NT2/D1 (cell line): ENCODE data around the gene KNOP1.

Source experiments
- DNase-seq: peaks from one replicate; pipeline ENCODE4 v3.0.0-alpha.2; 2011; ENCODE audit warnings: low read depth, low spot score
- H3K27me3 ChIP-seq: 2 replicates; pipeline ENCODE4 v1.6.0; 2011; ENCODE audit warnings: mild to moderate bottlenecking; ENCODE audit not compliant: insufficient read length, insufficient read depth
- H3K36me3 ChIP-seq: 2 replicates; pipeline ENCODE4 v1.6.1; 2011; ENCODE audit warnings: mild to moderate bottlenecking, low read length, mixed read lengths; ENCODE audit not compliant: insufficient read depth, insufficient read length
- H3K4me1 ChIP-seq: 2 replicates; pipeline ENCODE4 v1.5.1; 2011; ENCODE audit not compliant: insufficient read depth, insufficient read length
- H3K4me3 ChIP-seq: 2 replicates; pipeline ENCODE4 v1.5.1; 2011; ENCODE audit warnings: low read depth; ENCODE audit not compliant: insufficient read length
- H3K9ac ChIP-seq: 2 replicates; pipeline ENCODE4 v1.6.0; 2011; ENCODE audit warnings: low read depth; ENCODE audit not compliant: insufficient read length
- H3K9me3 ChIP-seq: 2 replicates; pipeline ENCODE4 v1.5.1; 2011; ENCODE audit warnings: mild to moderate bottlenecking, low read length; ENCODE audit not compliant: insufficient read depth
- SUZ12 ChIP-seq: IDR thresholded peaks from 2 replicates; pipeline ENCODE4 v1.6.1; 2011; ENCODE audit not compliant: insufficient read length, insufficient read depth; ENCODE audit errors: extremely low read depth
- YY1 ChIP-seq: IDR thresholded peaks from 2 replicates; pipeline ENCODE4 v1.6.1; 2011; ENCODE audit not compliant: insufficient read length, insufficient read depth
- ZNF274 ChIP-seq: IDR thresholded peaks from 2 replicates; pipeline ENCODE4 v1.6.1; 2011; ENCODE audit warnings: mild to moderate bottlenecking, low read depth, low read length

Gene KNOP1

GRCh38 chr16:19716183-19716582, 1.8 kb downstream of the KNOP1 start:
- Histone ChIP-seq H3K4me3 (peak overlapping the region; percentile 96), H3K36me3 (peaks cover 59% of the 10 kb centered on the region), H3K9me3 (no peaks in the 10 kb centered on the region), H3K27me3 (no peaks in the 10 kb centered on the region), H3K4me1 (peaks cover 16% of the 10 kb centered on the region), H3K9ac (peak overlapping the region; percentile 1)
- TF ChIP-seq ZNF274 = no peak
- no peak for TF ChIP-seq YY1
- TF ChIP-seq SUZ12 = no peak
- DNase-seq = no peak

- Histone ChIP-seq H3K36me3 (peaks cover 65% of the 10 kb centered on the region), H3K4me1 (peaks cover 20% of the 10 kb centered on the region), H3K9ac (no peak overlapping the region), H3K9me3 (no peaks in the 10 kb centered on the region), H3K4me3 (no peak overlapping the region), H3K27me3 (no peaks in the 10 kb centered on the region)
- no peak for TF ChIP-seq SUZ12
- no peak for TF ChIP-seq ZNF274
- no peak for TF ChIP-seq YY1
- DNase-seq = no peak
These were observed 2.5 kb downstream of the KNOP1 start for GRCh38 chr16:19715566-19715965.

GRCh38 chr16:19713697-19714096, 4.3 kb downstream of the KNOP1 start:
- H3K9me3 ChIP-seq = no peaks in the 10 kb centered on the region
- no peak overlapping the region for H3K4me3 ChIP-seq
- H3K36me3 ChIP-seq = peaks cover 79% of the 10 kb centered on the region
- H3K27me3 ChIP-seq = no peaks in the 10 kb centered on the region
- no peak overlapping the region for H3K9ac ChIP-seq
- no peak for TF ChIP-seq ZNF274
- TF ChIP-seq YY1 = no peak
- no peak for TF ChIP-seq SUZ12
- peaks cover 35% of the 10 kb centered on the region for H3K4me1 ChIP-seq
- no peak for DNase-seq

DNA sequence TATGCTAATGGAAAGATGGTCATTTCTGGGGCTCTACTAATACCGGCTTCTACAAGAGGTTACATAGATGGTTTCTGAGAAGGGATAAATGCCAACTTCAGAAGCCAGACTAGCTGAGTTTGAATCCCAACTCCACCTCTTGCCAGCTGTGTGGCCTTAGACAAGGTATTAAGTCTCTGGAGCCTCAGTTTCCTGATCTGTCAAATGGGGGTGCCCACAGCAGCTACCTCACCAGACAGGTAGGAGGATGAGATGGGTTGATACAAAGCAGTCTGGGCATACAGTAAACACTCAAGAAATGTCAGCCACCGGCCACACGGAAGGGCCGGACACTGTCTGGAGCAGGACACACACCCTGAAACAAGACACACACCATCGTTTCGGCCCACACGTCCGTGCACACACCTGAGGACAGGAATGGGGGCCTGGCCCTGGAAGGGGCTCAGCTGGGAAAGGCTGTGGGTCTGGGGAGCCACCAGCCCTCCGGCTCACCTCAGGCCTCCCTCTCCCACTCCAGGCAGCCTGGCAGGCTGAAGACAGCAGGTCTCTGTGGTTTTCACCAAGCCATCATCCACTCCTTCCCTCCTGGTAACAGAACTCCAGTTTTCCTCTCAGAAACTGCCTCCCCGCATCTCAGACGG, 5.5 kb downstream of the KNOP1 start:
- TF ChIP-seq SUZ12 (no peak), ZNF274 (no peak), YY1 (no peak)
- peaks cover 89% of the 10 kb centered on the region for H3K36me3 ChIP-seq
- no peak overlapping the region for H3K4me3 ChIP-seq
- DNase-seq = no peak
- peaks cover 45% of the 10 kb centered on the region for H3K4me1 ChIP-seq
- H3K9me3 ChIP-seq = no peaks in the 10 kb centered on the region
- H3K9ac ChIP-seq = peak overlapping the region; percentile 37
- H3K27me3 ChIP-seq = no peaks in the 10 kb centered on the region

DNA sequence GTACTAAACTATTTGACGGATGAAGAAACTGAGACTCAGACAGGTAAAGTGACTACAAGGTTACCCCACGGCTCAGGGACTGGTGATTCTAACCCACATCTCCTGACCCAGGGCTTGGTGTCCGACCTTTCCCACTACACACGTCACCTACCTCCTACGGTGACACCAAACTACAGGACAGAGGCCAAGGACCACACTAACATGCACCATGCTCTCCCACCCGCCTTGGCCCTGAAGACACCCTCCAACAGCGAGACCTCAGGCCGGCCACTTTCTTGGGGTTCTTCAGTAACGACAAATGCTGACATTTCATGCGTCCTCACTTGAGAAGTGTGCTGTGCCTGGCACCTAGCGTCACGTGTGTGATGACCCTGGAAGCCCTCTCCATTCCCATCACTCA, 6.4 kb downstream of the KNOP1 start:
- Histone ChIP-seq H3K9me3 (no peaks in the 10 kb centered on the region), H3K4me1 (peaks cover 47% of the 10 kb centered on the region), H3K36me3 (peaks cover 97% of the 10 kb centered on the region), H3K4me3 (no peak overlapping the region), H3K9ac (no peak overlapping the region), H3K27me3 (no peaks in the 10 kb centered on the region)
- DNase-seq = no peak
- TF ChIP-seq ZNF274 (no peak), SUZ12 (no peak), YY1 (no peak)

DNA sequence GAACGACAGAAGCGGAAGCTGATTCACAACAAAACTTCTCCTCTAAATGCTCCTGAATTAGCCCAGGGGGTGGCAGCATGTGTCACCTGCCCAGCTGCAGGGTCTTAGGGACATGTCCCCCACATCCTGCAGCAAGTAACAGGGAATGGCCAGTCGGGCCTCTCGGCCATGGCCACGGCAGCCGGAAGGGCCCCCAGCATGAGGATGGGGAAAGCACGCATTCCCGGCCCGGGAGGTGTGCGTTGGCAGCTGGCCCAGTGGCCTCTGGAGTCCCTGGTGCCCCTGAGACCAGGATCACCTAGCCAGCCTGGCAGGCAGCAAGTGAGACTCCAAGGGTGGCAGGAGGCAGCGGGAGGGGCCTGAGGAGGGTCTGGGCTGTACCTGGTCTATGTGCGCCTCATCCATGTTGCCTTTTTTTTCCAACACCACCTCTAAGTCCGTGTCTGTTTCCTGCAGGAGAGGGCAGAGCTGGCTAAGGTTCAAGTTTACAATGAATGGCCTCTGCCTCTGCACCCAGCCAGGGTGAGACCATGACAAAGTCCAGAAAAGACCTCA, 7.0 kb downstream of the KNOP1 start:
- H3K4me1 ChIP-seq = peaks cover 43% of the 10 kb centered on the region
- H3K36me3 ChIP-seq = peaks cover 97% of the 10 kb centered on the region
- TF ChIP-seq SUZ12 (no peak), YY1 (no peak), ZNF274 (no peak)
- peak overlapping the region; percentile 63 for H3K9ac ChIP-seq
- no peak for DNase-seq
- H3K4me3 ChIP-seq = no peak overlapping the region
- no peaks in the 10 kb centered on the region for H3K27me3 ChIP-seq
- no peaks in the 10 kb centered on the region for H3K9me3 ChIP-seq

DNA sequence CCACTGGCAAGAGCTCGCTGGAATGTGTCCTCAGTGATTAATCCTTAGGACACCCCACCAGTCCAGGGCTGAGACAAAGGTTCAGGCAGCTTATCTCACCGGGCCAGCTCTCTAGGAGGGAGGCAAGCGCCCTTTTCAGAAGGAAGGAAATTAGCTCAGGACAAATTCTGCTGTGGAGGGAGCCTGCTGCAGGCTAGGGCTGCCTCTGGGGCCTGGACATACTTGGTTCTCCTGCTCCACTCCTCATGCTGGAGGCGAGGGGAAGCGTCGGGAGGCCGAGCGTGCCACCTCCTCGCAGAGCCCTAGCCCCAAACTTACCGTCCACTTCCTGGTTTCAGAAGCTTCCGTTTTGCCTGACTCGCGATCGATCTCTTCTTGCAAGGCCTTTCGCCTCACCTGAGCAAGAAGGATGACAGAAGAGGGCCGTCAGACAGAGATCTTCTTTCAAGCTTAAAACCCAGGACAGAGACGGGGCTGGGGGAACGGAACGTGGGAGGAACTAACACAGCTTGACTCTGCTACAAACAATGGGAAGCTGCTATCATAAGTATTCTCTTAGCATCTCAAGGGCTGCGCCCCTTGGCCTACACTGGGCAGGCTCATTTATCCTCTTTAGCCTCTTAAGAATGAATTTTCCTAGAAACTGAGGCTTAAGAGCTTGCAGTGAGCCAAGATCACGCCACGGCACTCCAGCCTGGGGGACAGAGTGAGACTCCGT, 7.7 kb downstream of the KNOP1 start:
- no peaks in the 10 kb centered on the region for H3K27me3 ChIP-seq
- H3K9ac ChIP-seq = peak overlapping the region; percentile 27
- TF ChIP-seq YY1 (no peak), SUZ12 (no peak)
- no peak overlapping the region for H3K4me3 ChIP-seq
- DNase-seq = peak; percentile 63
- peaks cover 97% of the 10 kb centered on the region for H3K36me3 ChIP-seq
- peaks cover 40% of the 10 kb centered on the region for H3K4me1 ChIP-seq
- H3K9me3 ChIP-seq = no peaks in the 10 kb centered on the region
